HG03060 (cell line): Measurements from ENCODE around the gene TMEM117.
"Not testable (repeated sequence)": the region's sequence is repeated elsewhere in the genome, so short reads cannot be mapped to it uniquely, and the experiment has no call there.

Experiments
- ATAC-seq: cut with Tn5 transposase; IDR thresholded peaks from one replicate; pipeline ENCODE4 v1.9.1; 2021; ENCODE audit warnings: low read depth, moderate number of reproducible peaks; ENCODE audit not compliant: unreplicated experiment

TMEM117 gene

GRCh38 chr12:44159862-44160261 is 324.0 kb downstream of the TMEM117 start:
- no peak for ATAC-seq

- ATAC-seq: no peak
Measured at GRCh38 chr12:44162961-44163360, 327.1 kb downstream of the TMEM117 start.

GRCh38 chr12:44174053-44174452 is 338.2 kb downstream of the TMEM117 start:
- no peak for ATAC-seq

- ATAC-seq: no peak
Measured at GRCh38 chr12:44184499-44185206, 348.8 kb downstream of the TMEM117 start.

GRCh38 chr12:44193281-44193680 is 357.4 kb downstream of the TMEM117 start:
- peak; percentile 98 for ATAC-seq

GRCh38 chr12:44195719-44196118 is 359.8 kb downstream of the TMEM117 start:
- not testable (repeated sequence) for ATAC-seq

GRCh38 chr12:44206045-44206444 is 370.2 kb downstream of the TMEM117 start:
- no peak for ATAC-seq

- no peak for ATAC-seq
Measured at GRCh38 chr12:44217146-44217883, 381.4 kb downstream of the TMEM117 start.

- no peak for ATAC-seq
Measured at GRCh38 chr12:44223736-44224135, 387.9 kb downstream of the TMEM117 start.

- no peak for ATAC-seq
Measured at GRCh38 chr12:44224399-44225148, 388.7 kb downstream of the TMEM117 start.

GRCh38 chr12:44225149-44225510 is 389.2 kb downstream of the TMEM117 start:
- ATAC-seq: no peak

GRCh38 chr12:44227616-44228015 is 391.7 kb downstream of the TMEM117 start:
- no peak for ATAC-seq

- no peak for ATAC-seq
Measured at GRCh38 chr12:44229846-44230245, 394.0 kb downstream of the TMEM117 start.

- ATAC-seq: no peak
Measured at GRCh38 chr12:44235674-44236073, 399.8 kb downstream of the TMEM117 start.

- no peak for ATAC-seq
Measured at GRCh38 chr12:44240186-44240585, 404.3 kb downstream of the TMEM117 start.

GRCh38 chr12:44245932-44246331 is 410.1 kb downstream of the TMEM117 start:
- no peak for ATAC-seq

- ATAC-seq: no peak
Measured at GRCh38 chr12:44246482-44247105, 410.7 kb downstream of the TMEM117 start.

GRCh38 chr12:44247588-44247987 is 411.7 kb downstream of the TMEM117 start:
- ATAC-seq: no peak

- no peak for ATAC-seq
Measured at GRCh38 chr12:44248436-44248835, 412.6 kb downstream of the TMEM117 start.

- ATAC-seq: not testable (repeated sequence)
Measured at GRCh38 chr12:44250440-44250839, 414.6 kb downstream of the TMEM117 start.

- ATAC-seq: no peak
Measured at GRCh38 chr12:44253338-44253856, 417.5 kb downstream of the TMEM117 start.
